HT1080 (cell line): Measurements from ENCODE around the gene CLTCL1. TPM values are rescaled to one million over a fixed set of nuclear protein-coding genes. Genes with fewer than 3 reads are reported as not detected.
"Not testable (repeated sequence)": the region's sequence is repeated elsewhere in the genome, so short reads cannot be mapped to it uniquely, and the experiment has no call there.

Source experiments
- DNase-seq: peaks from one replicate; pipeline ENCODE4 v3.0.0-alpha.2; 2015; ENCODE audit warnings: low read depth
- total RNA-seq: library from RNA; depleted of rRNA; stranded (reverse); fragments of >200 nt; shearing (Covaris generic); gene quantifications from 2 replicates; pipeline ENCODE4 v1.2.3, GENCODE V29; 2014

Gene CLTCL1
- total RNA-seq, 1 experiment from 2014 or later, result 8.9 TPM

- peak; percentile 23 for DNase-seq
Measured at GRCh38 chr22:19291218-19291579, 320 bp downstream of the CLTCL1 start.

GRCh38 chr22:19290400-19291217, 910 bp downstream of the CLTCL1 start:
- peak; percentile 6 for DNase-seq

- DNase-seq, result peak; percentile 87
Measured at GRCh38 chr22:19289475-19290161, 1.9 kb downstream of the CLTCL1 start.

- peak; percentile 64 for DNase-seq
Measured at GRCh38 chr22:19287889-19288288, 3.6 kb downstream of the CLTCL1 start.

GRCh38 chr22:19287076-19287707, 4.3 kb downstream of the CLTCL1 start:
- DNase-seq, result peak; percentile 74

GRCh38 chr22:19285831-19286230, 5.7 kb downstream of the CLTCL1 start:
- no peak for DNase-seq

GRCh38 chr22:19279143-19279542, 12.4 kb downstream of the CLTCL1 start:
- DNase-seq, result not testable (repeated sequence)

- no peak for DNase-seq
Measured at GRCh38 chr22:19277785-19278184, 13.7 kb downstream of the CLTCL1 start.

GRCh38 chr22:19275919-19276600, 15.5 kb downstream of the CLTCL1 start:
- no peak for DNase-seq

GRCh38 chr22:19275513-19275912, 16.0 kb downstream of the CLTCL1 start:
- no peak for DNase-seq

- DNase-seq, result no peak
Measured at GRCh38 chr22:19275104-19275503, 16.4 kb downstream of the CLTCL1 start.

GRCh38 chr22:19271856-19272535, 19.5 kb downstream of the CLTCL1 start:
- DNase-seq, result no peak

- DNase-seq, result no peak
Measured at GRCh38 chr22:19271273-19271855, 20.2 kb downstream of the CLTCL1 start.

- DNase-seq, result no peak
Measured at GRCh38 chr22:19270873-19271272, 20.6 kb downstream of the CLTCL1 start.

GRCh38 chr22:19266547-19267086, 24.9 kb downstream of the CLTCL1 start:
- DNase-seq, result no peak

GRCh38 chr22:19265779-19266178, 25.7 kb downstream of the CLTCL1 start:
- DNase-seq, result no peak

GRCh38 chr22:19260804-19261203, 30.7 kb downstream of the CLTCL1 start:
- no peak for DNase-seq

- no peak for DNase-seq
Measured at GRCh38 chr22:19260194-19260593, 31.3 kb downstream of the CLTCL1 start.

- DNase-seq, result not testable (repeated sequence)
Measured at GRCh38 chr22:19258968-19259288, 32.6 kb downstream of the CLTCL1 start.

GRCh38 chr22:19258371-19258770, 33.1 kb downstream of the CLTCL1 start:
- DNase-seq, result no peak

GRCh38 chr22:19256362-19256761, 35.2 kb downstream of the CLTCL1 start:
- not testable (repeated sequence) for DNase-seq
